Measurements from ENCODE around the gene UBE2J1.

Gene UBE2J1

GRCh38 chr6:89368999-89369398, 16.5 kb upstream of the UBE2J1 start:
- peak; percentile 60 for TF ChIP-seq CTCF (IDR thresholded peaks at IDR 0.05; ENCODE audit: low read depth, low read length)
- DNase-seq (ENCODE audit: low read depth in 2 of 2), result peak; percentile 60 to 74

GRCh38 chr6:89368107-89368506, 15.6 kb upstream of the UBE2J1 start:
- DNase-seq (ENCODE audit: low read depth in 2 of 2), result peak; percentile 62 to 73
- TF ChIP-seq CTCF (IDR thresholded peaks at IDR 0.05; ENCODE audit: low read depth, low read length), result peak; percentile 90
- no peak overlapping the region for H3K4me3 ChIP-seq (replicated peaks in 1 of 2; ENCODE audit: low read depth in 2 of 2, low read length in 2 of 2)

More at GRCh38 chr6:89368999-89369398, 16.5 kb upstream of the UBE2J1 start:
- no peak overlapping the region for H3K4me3 ChIP-seq (replicated peaks in 1 of 2; ENCODE audit: low read depth in 2 of 2, low read length in 2 of 2)

- TF ChIP-seq CTCF (IDR thresholded peaks at IDR 0.05; ENCODE audit: low read depth, low read length), result no peak
- no peak for DNase-seq (ENCODE audit: low read depth in 2 of 2)
- H3K4me3 ChIP-seq (replicated peaks in 1 of 2; ENCODE audit: low read depth in 2 of 2, low read length in 2 of 2), result no peak overlapping the region
These were observed 12.1 kb upstream of the UBE2J1 start for GRCh38 chr6:89364586-89364985.

GRCh38 chr6:89361171-89361570, 8.6 kb upstream of the UBE2J1 start:
- no peak overlapping the region for H3K4me3 ChIP-seq (replicated peaks in 1 of 2; ENCODE audit: low read depth in 2 of 2, low read length in 2 of 2)
- TF ChIP-seq CTCF (IDR thresholded peaks at IDR 0.05; ENCODE audit: low read depth, low read length), result no peak
- DNase-seq (ENCODE audit: low read depth in 2 of 2), result no peak

- peak in 1 of 2 donors; percentile 57 for DNase-seq (ENCODE audit: low read depth in 2 of 2)
- H3K4me3 ChIP-seq (replicated peaks in 1 of 2; ENCODE audit: low read depth in 2 of 2, low read length in 2 of 2), result no peak overlapping the region
- TF ChIP-seq CTCF (IDR thresholded peaks at IDR 0.05; ENCODE audit: low read depth, low read length), result no peak
These were observed 8.0 kb upstream of the UBE2J1 start for GRCh38 chr6:89360415-89360999.

GRCh38 chr6:89359561-89359960, 7.0 kb upstream of the UBE2J1 start:
- no peak overlapping the region for H3K4me3 ChIP-seq (replicated peaks in 1 of 2; ENCODE audit: low read depth in 2 of 2, low read length in 2 of 2)
- no peak for TF ChIP-seq CTCF (IDR thresholded peaks at IDR 0.05; ENCODE audit: low read depth, low read length)
- no peak for DNase-seq (ENCODE audit: low read depth in 2 of 2)

GRCh38 chr6:89357390-89357789, 4.9 kb upstream of the UBE2J1 start:
- TF ChIP-seq CTCF (IDR thresholded peaks at IDR 0.05; ENCODE audit: low read depth, low read length), result no peak
- H3K4me3 ChIP-seq (replicated peaks in 1 of 2; ENCODE audit: low read depth in 2 of 2, low read length in 2 of 2), result no peak overlapping the region
- no peak for DNase-seq (ENCODE audit: low read depth in 2 of 2)

All from cardiac fibroblast (primary cell).